Stimulated activated CD8-positive, alpha-beta memory T cell treated with anti-CD3 and anti-CD28 coated beads, Interleukin-4, amount 100 ng/mL, for 48 hours (primary cell): ENCODE data around the gene SASH1.

Source experiments
- DNase-seq: peaks from one replicate; pipeline ENCODE4 v3.0.0-alpha.2; 2020

Gene SASH1

DNA sequence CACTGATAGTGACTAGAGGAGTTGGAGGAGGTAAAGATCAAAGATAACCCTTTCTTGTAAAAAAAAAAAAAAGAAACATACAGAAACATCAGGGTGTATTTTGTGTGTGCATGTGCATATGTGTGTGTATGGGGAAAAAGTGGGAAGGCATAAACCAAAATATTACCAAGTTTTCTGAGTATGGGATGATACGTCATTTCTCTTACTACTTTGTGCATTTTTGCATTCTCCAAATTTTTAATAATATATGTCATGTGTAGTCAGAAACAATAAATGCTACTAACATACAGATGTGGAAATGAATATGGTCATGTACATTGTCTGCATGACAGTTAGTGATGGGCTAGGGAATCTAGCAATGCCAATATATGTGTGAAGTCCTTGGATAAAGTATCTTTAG lies 161.1 kb downstream of the SASH1 start:
- DNase-seq = no peak

DNA sequence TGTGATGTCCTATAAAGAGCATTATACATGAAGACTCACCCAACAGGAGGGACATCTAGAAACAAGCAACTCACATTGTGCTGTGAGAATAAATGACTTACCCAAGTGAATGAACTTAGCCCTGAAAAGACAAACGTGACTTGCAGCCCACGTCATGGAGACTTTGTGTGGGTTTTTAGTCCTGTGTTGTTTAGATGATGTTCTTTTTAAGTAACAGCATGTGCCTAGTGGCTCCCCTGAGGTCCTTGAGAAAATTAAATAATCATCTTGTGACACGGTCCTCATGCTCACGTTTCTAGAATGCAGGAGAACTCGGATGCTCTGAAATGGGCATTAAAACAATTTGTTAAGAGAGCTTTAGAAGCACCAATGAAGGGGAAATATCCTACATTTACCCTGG lies 165.1 kb downstream of the SASH1 start:
- DNase-seq = no peak

DNA sequence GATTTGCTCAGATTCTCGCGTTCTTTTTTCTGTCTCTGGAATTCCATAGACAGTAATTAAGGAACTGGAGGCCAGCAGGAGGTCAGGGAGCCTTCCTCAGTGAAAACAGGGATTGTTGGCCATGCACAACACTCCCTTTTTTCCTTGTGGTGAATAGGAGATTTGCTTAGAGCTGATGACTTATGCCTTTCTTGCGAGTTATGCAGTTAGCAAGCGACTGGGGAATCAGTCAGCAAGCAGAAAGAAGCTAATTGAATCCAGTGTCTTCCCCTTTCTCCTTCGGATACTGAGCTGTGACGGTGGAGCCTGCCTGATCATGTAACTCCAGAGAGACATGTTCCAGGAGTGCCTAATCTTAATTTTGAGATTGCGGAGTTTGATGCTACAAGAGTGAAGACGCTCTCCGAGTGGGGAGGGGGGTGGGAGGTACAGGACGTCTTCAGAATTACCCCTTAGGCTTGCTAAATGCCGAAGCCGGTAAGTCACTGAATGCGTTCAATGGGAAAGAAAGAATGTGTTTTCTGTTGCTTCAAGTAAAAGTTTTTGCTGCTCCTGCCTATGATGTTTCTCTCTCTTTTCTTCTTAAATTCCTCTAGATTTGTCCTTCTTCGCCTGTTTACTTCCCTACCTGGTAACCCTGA lies 165.9 kb downstream of the SASH1 start:
- no peak for DNase-seq

DNA sequence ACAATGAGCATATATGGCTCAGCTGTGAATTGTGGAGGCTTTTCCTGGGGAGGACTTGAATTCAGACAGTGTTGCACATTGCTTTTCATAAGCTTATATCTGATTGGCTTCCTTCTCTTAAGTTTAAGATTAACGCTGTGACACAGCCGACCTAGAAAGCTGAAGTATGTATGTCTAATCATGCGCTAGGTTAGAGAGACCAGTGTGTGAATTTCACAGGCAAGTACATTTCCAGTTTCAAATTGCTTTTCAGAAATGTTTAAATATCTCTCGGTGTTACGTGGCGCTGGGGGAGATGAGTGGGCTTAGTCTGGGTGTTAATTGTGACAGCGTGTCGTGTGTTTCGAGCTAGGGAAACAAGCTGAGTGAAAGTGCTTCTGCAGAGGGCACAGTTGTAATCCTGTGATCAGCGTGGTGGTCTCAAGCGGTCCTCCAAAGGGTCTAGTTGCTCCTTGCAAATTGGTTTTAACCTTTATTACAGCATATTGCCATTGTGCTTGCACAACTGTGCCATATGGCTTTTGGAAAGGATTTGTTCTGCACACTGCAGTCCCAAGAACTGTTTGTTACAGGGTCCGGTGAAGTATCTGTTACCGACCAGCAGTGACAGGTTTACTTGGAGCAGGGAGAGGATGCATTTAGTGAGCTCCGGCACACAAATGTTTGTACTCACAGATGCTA lies 166.6 kb downstream of the SASH1 start:
- no peak for DNase-seq

DNA sequence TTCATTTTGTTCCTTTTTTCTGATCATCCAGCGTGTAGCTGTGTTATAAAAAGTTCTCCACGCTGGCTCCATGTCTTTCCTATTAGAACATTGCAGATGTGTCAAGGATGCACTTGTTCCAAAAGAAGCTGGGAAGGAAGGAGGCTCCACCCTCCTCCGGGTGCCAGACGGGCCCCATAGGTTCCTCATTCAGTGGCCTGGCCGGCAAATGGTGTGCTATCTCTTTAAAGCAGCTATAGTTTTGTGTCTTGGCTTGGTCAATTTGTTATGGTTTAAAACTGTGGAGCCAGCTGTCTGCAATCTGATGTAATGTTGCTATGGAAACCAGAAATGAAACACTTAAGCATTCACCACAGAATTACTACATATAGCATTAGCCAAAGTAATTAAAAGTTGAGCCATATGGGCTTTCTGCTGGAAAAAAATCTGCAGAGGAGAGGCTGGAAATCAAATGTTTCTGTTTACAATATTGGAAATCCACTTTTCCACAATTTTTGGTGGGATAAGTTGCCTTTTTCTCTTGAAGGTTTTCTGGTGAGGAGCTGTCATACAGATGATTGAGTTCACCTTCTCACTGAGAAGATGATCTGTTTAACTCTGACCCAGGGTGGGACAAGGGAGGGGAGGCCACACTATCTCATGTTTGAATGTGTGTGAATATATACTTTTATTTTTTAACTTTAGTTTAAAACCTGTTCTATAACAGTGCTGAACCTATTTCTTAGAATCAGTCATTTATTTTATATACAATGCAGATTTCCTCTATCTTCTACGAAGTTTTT lies 167.4 kb downstream of the SASH1 start:
- DNase-seq = no peak

DNA sequence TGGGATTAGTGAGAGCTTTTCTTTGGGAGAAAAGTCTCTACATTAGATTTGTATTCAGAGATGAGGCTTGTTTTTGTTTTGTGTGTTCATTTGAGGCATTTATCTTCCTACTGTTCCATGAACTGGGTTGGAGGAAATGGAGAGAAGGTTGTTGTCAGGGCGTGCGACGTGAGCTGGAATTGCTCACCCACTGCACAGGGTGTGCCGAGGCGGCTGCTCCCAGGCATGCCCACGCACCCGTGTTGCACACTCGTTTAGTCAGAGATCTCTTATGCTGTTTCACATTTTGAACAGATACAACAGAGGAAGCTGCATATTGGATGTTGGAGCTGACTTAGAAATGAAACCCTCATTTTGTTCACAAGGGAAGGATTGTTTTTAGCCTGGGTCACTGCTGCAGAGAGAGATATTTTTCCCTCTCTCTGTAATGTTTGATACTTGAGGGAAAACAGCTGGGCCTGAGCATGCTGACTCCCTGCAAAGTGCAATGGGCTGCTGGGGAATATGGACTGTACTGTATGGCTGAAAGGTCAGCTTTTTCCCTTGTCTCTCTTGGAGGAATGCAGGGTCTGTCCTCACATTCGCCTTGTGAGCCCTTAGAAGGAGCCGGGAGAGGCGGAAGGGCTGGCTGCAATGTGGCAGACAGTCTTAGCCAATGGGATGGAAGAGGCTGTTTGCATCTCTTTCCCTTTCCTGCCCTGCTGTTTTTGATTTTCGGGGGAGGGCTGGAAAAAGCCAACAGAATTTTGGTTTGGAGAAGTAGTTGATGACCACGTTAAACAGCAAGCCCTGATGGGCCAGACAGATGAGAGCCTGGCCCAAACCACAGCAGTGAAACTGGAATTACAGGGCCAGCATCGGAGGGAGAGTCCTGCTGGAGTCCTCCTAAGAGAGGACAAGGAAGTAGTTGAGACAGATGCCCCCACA lies 170.8 kb downstream of the SASH1 start:
- DNase-seq = no peak

DNA sequence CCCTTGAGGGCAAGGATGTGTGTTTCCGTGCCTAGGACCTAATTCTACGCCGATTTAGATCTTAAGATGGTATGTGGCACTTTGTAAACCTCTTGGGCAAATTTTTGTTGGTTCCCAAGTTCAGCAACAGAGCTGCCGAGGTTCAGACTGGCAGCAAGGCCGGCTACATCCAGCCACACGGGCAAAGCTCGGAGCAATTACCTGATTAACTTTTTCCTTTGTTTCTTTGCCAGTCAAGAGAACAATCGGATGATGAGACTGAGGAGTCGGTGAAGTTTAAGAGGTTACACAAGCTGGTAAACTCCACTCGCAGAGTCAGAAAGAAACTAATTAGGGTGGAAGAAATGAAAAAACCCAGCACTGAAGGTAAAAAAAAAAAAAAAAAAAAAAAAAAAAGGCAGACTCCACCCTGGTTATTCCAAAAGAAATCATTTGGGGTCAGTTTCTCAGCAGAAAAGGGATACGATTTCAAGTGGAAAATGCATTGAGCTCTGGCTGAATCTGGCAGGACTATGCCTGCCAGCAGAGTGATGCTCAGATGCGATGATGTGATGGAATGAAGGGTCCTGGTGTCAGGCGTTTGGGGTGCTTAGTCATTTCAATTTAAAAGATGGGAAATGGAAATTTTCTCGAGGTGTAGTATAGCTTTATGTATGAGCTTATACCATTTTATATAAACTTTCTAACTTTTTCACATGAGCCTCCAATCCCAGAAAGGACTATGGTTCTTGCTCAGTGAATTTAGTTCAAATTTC lies 171.6 kb downstream of the SASH1 start:
- no peak for DNase-seq

DNA sequence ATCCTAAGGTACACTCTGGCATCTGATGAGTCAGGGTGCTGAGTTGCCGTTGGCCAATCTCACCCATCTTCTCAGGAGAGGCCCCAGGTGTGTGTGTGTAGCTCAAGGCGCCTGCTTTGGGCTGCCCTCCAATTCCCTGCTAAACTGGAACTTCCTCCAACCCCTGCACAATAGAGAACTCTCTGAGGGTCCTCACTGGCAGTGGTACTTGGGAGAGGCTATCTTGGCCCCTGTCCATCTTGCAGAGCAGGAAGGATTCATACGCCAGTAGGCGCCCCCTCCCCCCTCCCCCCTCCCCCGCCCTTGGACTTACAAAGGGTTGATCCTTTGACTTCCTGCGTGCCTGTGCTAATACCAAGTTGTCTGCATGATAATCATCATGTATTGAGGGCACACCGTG lies 173.6 kb downstream of the SASH1 start:
- no peak for DNase-seq

DNA sequence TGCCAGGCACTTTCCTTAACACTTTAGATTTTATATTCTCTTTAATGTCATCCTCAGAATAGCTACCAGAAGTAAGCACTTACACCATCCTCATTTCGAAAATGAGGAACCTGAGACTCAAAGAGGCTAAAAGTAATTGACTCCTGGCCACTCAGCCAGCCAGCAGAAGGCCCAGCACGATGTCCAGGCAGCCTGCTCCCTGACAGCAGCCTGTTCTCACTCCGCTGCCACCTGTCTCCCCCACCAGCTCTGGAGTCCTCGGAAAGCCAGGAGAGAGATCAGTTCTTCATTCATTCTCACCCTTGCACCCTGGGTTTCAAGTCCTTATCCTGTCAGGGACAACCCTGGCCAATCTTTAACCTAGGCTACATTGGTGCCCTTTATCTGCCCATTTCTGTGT lies 174.0 kb downstream of the SASH1 start:
- no peak for DNase-seq

DNA sequence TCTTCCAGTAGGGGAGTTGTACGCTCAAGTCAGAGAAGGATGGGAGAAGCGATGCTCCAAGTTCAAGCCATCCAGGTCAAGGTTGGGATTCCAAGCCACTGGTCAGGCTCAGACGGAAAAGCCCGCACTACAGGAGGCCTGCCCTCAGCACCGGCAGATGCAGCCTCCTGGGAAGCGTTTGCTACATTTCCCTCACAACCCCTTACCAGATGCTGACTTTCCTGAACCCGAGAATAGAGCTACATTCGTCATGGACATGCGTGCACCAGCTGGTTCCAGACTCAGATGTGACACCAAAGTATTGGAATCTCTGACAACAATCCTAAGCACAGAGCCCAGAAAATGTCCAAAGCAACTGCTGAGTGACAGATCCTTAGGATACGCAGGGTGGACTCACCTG lies 174.8 kb downstream of the SASH1 start:
- DNase-seq = no peak

DNA sequence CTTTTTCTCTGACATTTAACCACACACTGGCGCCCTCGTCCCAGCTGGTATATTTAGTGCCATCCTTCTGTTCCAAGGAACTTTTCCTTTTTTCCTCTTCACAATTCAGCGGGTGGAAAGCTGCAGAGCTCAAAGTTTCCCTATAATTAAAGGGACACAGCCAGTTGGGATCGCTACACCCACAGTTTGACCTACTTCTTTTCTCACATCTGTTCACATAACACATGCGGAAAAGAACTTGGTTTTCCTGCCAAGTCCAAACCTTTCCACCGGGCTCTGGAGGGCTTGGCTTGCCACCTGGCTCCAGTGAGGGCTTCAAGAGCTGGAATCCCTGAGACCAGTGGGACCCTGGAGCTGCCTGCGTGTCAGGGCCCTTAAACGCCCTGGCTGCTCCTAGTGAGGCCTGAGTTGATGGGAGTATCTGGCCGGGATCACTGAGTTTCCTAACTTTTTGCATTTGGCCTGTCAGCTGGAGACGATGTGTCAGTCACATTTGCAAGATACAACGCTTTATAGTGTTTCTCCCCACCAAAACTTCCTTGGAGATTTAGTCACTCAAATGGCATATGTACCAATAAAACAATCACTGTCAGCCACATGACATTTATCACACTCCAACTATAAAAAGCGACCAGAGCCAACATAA lies 176.0 kb downstream of the SASH1 start:
- DNase-seq = no peak

DNA sequence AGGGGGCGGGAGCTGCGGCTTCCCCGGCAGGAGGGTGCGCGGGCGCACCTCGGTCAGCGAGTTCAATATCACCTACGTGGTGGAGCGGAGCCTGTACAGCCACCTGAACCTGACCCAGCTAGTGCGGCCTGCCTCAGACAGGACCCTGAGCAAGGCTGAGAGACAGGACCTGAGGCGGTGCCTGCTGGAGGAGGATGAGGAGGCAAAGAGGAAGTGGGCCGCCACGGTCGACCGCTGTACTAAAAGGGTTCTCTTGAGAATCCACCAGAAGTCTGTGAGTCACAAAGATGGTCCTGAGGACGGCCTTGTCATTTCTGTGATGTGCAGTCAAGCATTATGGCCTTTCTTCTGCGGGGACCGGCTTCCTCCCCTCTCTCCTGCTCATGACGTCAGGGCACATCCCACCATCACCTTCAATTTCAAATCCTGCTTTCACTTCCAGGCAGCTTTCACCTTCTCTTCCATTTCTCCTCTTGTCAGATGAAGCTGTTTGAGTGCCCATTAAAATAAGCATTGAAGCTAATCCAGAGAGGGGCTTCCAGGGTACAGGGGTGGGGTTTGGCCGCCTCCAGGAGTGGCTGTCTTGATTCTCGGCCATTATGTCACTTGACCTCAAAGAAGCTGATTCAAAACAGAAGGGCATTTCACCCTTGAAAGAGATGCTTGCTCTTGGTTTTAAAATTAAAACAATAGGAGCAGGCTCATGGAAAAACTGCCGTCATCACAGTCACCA lies 177.6 kb downstream of the SASH1 start:
- DNase-seq = no peak

DNA sequence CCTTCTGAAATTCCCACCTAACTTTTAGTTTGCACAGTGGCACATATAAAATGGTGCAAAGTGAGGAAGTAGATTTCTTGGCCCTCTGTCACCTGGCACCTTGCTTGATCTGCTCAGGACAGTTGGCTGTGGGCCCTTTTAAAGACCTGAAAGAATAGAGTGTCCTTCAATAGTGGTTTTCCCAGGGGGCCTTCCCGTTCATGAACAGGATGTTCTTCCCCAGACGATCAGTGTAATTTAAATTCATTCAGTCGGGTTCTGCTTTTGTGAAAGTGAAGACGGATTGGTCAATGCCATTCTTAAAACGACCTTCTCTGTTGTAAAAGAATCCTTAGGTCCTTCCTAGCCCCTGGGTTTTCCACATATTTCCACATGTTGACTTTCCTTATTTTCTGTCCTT lies 178.5 kb downstream of the SASH1 start:
- DNase-seq = no peak

DNA sequence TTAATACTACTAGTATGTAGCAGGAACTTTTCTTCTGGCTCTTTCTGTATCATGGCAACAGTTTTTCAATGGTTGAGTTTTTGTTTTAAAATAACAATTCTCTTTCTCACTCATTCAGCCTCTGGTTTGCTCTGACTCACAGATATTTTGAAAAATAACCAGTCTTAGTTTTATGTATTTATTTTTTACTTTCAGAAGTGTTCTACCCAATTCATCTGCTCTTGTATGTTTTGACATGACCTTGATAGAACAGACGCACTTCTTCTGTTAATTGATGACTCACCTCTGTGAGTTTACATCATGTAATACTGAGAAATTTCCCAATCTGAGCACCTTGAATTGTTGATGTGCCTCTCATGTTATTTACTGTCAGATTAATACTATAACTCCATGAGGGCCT lies 178.9 kb downstream of the SASH1 start:
- DNase-seq = no peak

DNA sequence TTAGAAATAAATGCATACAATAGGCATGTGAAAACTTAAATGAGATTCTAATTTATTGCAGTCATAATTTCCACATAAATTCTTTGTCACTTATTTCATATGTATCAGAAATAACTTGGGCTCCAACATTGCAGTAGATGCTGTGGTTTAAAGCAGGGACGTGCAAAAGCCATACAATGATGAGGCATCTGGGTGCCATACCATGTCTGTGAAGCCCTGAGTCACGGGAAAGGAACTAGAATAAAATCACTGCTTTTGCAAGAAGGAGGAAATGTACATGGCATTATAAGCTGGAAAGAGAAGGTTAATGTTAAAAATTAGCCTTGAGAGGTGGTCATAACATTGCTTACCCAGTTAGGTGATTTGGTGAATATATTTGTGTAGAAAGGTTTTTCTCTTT lies 180.4 kb downstream of the SASH1 start:
- DNase-seq = no peak

DNA sequence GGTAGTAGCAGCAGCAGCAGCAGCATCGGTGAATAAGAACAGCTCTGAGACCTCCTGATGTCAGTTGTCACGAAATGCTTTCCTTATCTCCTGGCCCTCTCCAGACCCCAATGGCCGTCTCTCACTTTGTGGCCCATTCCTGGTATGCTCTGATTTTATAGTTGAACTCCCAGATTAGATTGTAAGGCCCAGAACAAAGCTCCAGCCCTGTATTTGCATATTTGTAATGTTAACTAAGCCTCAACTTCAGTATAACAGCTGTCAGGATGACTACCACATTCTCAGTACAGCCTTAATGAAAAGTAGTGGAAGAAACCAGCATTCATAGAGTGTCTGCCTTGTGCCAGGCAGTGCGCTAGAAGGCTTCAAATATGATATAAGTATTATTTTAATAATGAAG lies 180.9 kb downstream of the SASH1 start:
- no peak for DNase-seq

DNA sequence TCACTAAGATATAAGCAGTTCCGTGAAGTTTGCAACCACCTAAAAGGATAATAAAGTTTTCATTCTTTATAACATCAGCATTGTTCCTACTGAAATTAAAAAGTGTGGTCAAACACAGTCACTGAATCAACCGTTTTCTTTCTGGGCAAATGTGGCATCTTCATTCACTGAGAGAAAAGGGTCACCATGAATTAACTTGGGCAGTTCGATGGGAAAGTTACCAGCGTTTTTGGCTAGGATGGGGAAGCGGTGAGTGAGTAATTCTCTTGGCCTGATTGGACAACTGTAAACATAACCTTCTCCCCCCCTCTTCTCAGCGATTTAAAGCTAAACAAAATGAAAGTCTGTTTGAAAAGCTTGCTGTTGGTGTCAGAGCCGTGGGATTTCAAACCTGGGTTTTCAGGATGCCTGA lies 181.8 kb downstream of the SASH1 start:
- no peak for DNase-seq

DNA sequence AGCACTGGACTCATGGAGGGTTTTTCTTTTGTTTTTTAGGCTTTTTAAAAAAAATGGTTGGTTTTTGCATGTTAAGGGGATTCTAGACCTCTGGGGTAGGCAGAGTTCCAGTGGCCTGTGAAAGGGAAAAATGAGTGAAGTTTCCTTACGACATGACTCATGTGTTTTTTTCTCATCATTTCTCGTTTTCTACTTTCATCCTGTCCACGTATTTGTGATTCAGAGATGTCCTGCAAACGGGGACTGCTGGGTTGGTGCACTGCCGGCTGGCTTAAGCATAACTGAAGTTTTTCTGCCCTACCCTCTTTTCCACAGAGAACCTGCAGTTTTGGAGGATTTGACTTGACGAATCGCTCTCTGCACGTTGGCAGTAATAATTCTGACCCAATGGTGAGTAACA lies 182.3 kb downstream of the SASH1 start:
- no peak for DNase-seq

DNA sequence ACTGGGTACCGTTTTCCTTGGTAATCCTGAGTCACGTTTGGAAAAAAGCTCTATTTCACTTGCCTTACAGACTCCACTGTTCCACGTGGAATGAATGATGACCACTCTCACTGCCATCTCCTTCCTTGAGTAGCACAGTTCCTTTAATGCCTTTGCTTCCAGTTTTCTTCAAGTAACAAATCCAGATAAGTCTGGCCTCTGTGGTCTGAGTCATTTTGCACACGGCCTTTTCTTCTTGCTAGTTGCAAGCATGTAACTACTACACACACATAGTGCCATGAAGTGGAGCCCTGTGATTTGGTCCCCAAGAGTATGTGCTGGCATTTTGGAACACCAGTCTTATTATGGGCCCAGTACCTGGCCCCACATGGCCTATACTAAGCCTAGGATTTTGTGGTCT lies 182.8 kb downstream of the SASH1 start:
- no peak for DNase-seq

DNA sequence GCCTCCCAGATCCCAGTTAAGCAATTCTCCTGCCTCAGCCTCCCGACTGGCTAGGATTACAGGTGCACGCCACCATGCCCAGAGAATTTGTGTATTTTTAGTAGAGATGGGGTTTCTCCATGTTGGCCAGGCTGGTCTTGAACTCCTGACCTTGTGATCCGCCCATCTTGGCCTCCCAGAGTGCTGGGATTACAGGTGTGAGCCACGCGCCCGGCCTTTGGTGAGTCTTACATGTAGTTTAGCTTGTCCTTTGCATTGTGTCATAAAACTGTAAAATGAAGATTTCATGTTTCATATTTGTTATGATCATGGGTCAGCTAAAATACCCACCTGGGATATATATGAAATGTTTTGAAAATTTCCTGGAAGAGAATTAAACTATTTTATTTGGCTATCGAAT lies 183.5 kb downstream of the SASH1 start:
- no peak for DNase-seq

DNA sequence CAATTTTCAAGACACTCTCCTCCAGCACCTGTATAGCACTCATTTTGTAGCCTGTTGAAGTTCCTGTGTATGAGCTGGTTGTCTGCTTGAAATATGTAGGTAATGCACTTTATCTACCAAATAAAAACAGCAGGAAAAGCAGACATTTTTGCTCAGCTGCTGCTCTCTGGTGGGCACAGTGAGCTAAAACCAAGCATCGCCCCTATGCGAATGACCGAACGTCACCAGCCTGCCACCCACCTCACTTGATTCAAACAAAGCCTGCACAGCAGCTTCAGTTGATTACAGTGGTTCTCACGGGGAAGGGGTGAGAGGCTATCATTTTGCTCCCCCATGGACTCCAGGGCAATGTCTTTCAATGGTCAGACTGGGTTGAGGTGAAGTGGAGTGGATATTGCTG lies 185.7 kb downstream of the SASH1 start:
- DNase-seq = no peak
